ENCODE results near the gene NKPD1.

DNA sequence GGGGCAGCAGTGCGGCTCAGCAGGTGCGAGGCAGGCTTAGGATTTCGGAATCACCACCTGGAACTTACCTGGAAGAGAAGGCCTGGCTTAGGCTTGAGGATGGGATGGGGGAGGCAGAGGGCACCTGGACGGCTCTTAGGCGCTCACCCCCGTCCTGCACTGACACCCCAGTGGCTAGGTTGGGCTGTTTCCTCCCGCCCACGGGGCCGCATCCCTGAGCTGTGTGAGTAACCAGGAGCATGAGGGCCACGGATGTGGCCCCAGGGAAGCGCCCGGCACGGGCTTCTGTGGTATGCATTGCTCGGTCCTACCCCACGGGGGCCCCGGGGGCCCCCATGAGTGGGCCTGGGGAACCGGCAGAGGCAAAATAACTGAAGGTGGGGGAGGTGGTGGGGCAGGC is 2.4 kb upstream of the NKPD1 start:
- TF ChIP-seq CTCF (IDR thresholded peaks at IDR 0.05; ENCODE audit: low read depth, low read length) (no peak), POLR2A (IDR thresholded peaks at IDR 0.05; ENCODE audit: extremely low read depth, insufficient read length) (no peak)
- TF ChIP-seq, protein P1, sequence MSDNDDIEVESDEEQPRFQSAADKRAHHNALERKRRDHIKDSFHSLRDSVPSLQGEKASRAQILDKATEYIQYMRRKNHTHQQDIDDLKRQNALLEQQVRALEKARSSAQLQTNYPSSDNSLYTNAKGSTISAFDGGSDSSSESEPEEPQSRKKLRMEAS (IDR thresholded peaks at IDR 0.05; ENCODE audit: low read depth, low read length), result no peak

All from NB4 (cell line).